HEK293 (cell line): Measurements from ENCODE around the gene DSCAML1.

ENCODE experiments used
- CTCF ChIP-seq: fragments of 450-650 bp; formaldehyde crosslinking; IDR thresholded peaks from 2 replicates; pipeline ENCODE4 v1.5.1; 2016; ENCODE audit warnings: missing biosample characterization, missing genetic modification characterization
- IKZF3 ChIP-seq: fragments of 450-650 bp; IDR thresholded peaks from 2 replicates; pipeline ENCODE4 v1.5.0; 2018; ENCODE audit warnings: missing biosample characterization, mild to moderate bottlenecking, missing genetic modification characterization, moderate library complexity
- KLF17 ChIP-seq: fragments of 450-650 bp; formaldehyde crosslinking; IDR thresholded peaks from 2 replicates; pipeline ENCODE4 v1.5.1; 2016; ENCODE audit warnings: missing biosample characterization, missing genetic modification characterization
- MYNN ChIP-seq: fragments of 450-650 bp; formaldehyde crosslinking; IDR thresholded peaks from 2 replicates; pipeline ENCODE4 v1.5.1; 2016; ENCODE audit warnings: missing biosample characterization, missing genetic modification characterization, borderline replicate concordance
- PRDM4 ChIP-seq: fragments of 450-650 bp; formaldehyde crosslinking; IDR thresholded peaks from 2 replicates; pipeline ENCODE4 v1.5.1; 2017; ENCODE audit warnings: missing biosample characterization, missing genetic modification characterization
- TCF7L2 ChIP-seq: IDR thresholded peaks from 2 replicates; pipeline ENCODE4 v1.6.1; 2011; ENCODE audit warnings: low read depth, mild to moderate bottlenecking, inconsistent platforms, low read length, moderate library complexity, borderline replicate concordance
- ZBTB7A ChIP-seq: fragments of 450-650 bp; formaldehyde crosslinking; IDR thresholded peaks from 2 replicates; pipeline ENCODE4 v1.5.1; 2016; ENCODE audit warnings: low read depth, missing biosample characterization, missing genetic modification characterization
- ZNF138 ChIP-seq: fragments of 450-650 bp; formaldehyde crosslinking; IDR thresholded peaks from 2 replicates; pipeline ENCODE4 v1.5.1; 2016; ENCODE audit warnings: missing biosample characterization, missing genetic modification characterization, borderline replicate concordance
- ZNF239 ChIP-seq: fragments of 450-650 bp; formaldehyde crosslinking; IDR thresholded peaks from 2 replicates; pipeline ENCODE4 v1.5.1; 2016; ENCODE audit warnings: missing biosample characterization, missing genetic modification characterization
- ZNF394 ChIP-seq: fragments of 450-650 bp; formaldehyde crosslinking; IDR thresholded peaks from 2 replicates; pipeline ENCODE4 v1.5.1; 2016; ENCODE audit warnings: missing biosample characterization, missing genetic modification characterization, mild to moderate bottlenecking, moderate library complexity, borderline replicate concordance
- ZNF398 ChIP-seq: fragments of 450-650 bp; formaldehyde crosslinking; IDR thresholded peaks from 2 replicates; pipeline ENCODE4 v1.5.1; 2017; ENCODE audit warnings: missing biosample characterization, missing genetic modification characterization
- ZNF433 ChIP-seq: fragments of 450-650 bp; formaldehyde crosslinking; IDR thresholded peaks from 2 replicates; pipeline ENCODE4 v1.5.1; 2016; ENCODE audit warnings: missing biosample characterization, missing genetic modification characterization, low read depth
- ZNF560 ChIP-seq: fragments of 450-650 bp; formaldehyde crosslinking; IDR thresholded peaks from 2 replicates; pipeline ENCODE4 v1.5.1; 2017; ENCODE audit warnings: missing biosample characterization, missing genetic modification characterization, borderline replicate concordance
- ZSCAN5A ChIP-seq: fragments of 450-650 bp; formaldehyde crosslinking; IDR thresholded peaks from 2 replicates; pipeline ENCODE4 v1.5.1; 2016; ENCODE audit warnings: missing biosample characterization, missing genetic modification characterization

- no peak for TF ChIP-seq CTCF
- TF ChIP-seq TCF7L2 = no peak
- TF ChIP-seq MYNN (tag by site-specific recombination) = no peak
- TF ChIP-seq ZBTB7A (tag by site-specific recombination) = no peak
- TF ChIP-seq ZNF560 = no peak
- TF ChIP-seq KLF17 (tag by site-specific recombination) = no peak
- no peak for TF ChIP-seq IKZF3 (tag by site-specific recombination)
- no peak for TF ChIP-seq PRDM4 (tag by site-specific recombination)
- no peak for TF ChIP-seq ZNF138
- TF ChIP-seq ZSCAN5A (tag by site-specific recombination) = no peak
- no peak for TF ChIP-seq ZNF433 (tag by site-specific recombination)
- TF ChIP-seq ZNF394 (tag by site-specific recombination) = no peak
- TF ChIP-seq ZNF398 (tag by site-specific recombination) = no peak
- no peak for TF ChIP-seq ZNF239 (tag by site-specific recombination)
These were observed 167.9 kb downstream of the DSCAML1 start for GRCh38 chr11:117629146-117629545.
